Stimulated activated CD8-positive, alpha-beta memory T cell treated with anti-CD3 and anti-CD28 coated beads, Interleukin-7, amount 100 ng/mL, for 4 hours (primary cell): ENCODE data around the gene TRIM77.
"Not testable (repeated sequence)": the region's sequence is repeated elsewhere in the genome, so short reads cannot be mapped to it uniquely, and the experiment has no call there.

Experiments
- DNase-seq, 2 donors: peaks; one replicate each; pipeline ENCODE4 v3.0.0-alpha.2; 2020; ENCODE audit warnings: low read depth in 2 of 2

Gene TRIM77

GRCh38 chr11:89709999-89710398 is at the start of gene TRIM77:
TSS of gene TRIM77 (plus strand) at chr11:89710299. CDS start at chr11:89710299, 0 bp downstream.
- DNase-seq: not testable (repeated sequence)

- no peak for DNase-seq
Measured at GRCh38 chr11:89667001-89667400, 43.1 kb upstream of the TRIM77 start.

- not testable (repeated sequence) for DNase-seq
Measured at GRCh38 chr11:89668158-89668557, 41.9 kb upstream of the TRIM77 start.

- DNase-seq: not testable (repeated sequence)
Measured at GRCh38 chr11:89669586-89669985, 40.5 kb upstream of the TRIM77 start.

- DNase-seq: not testable (repeated sequence)
Measured at GRCh38 chr11:89669993-89670669, 40.0 kb upstream of the TRIM77 start.

GRCh38 chr11:89672547-89672946 is 37.6 kb upstream of the TRIM77 start:
- DNase-seq: not testable (repeated sequence)

- DNase-seq: not testable (repeated sequence)
Measured at GRCh38 chr11:89673380-89673779, 36.7 kb upstream of the TRIM77 start.

- not testable (repeated sequence) for DNase-seq
Measured at GRCh38 chr11:89675383-89675782, 34.7 kb upstream of the TRIM77 start.

GRCh38 chr11:89675948-89676347 is 34.2 kb upstream of the TRIM77 start:
- not testable (repeated sequence) for DNase-seq

- not testable (repeated sequence) for DNase-seq
Measured at GRCh38 chr11:89707080-89707479, 3.0 kb upstream of the TRIM77 start.

- not testable (repeated sequence) for DNase-seq
Measured at GRCh38 chr11:89724866-89725498, 14.9 kb downstream of the TRIM77 start.

- not testable (repeated sequence) for DNase-seq
Measured at GRCh38 chr11:89730215-89730614, 20.1 kb downstream of the TRIM77 start.

- DNase-seq: no peak
Measured at GRCh38 chr11:89736566-89736965, 26.5 kb downstream of the TRIM77 start.

GRCh38 chr11:89737116-89737515 is 27.0 kb downstream of the TRIM77 start:
- DNase-seq: no peak

- DNase-seq: not testable (repeated sequence)
Measured at GRCh38 chr11:89741406-89741805, 31.3 kb downstream of the TRIM77 start.

- DNase-seq: not testable (repeated sequence)
Measured at GRCh38 chr11:89744158-89744557, 34.1 kb downstream of the TRIM77 start.

- DNase-seq: not testable (repeated sequence)
Measured at GRCh38 chr11:89750822-89751221, 40.7 kb downstream of the TRIM77 start.
